Measurements from ENCODE around the gene CCDC191. TPM values are rescaled to one million over a fixed set of nuclear protein-coding genes. Genes with fewer than 3 reads are reported as not detected.

CCDC191 gene
- total RNA-seq, 3 donors from 2014 or later, result 3.9 to 6.2 (median 5.0) TPM

DNA sequence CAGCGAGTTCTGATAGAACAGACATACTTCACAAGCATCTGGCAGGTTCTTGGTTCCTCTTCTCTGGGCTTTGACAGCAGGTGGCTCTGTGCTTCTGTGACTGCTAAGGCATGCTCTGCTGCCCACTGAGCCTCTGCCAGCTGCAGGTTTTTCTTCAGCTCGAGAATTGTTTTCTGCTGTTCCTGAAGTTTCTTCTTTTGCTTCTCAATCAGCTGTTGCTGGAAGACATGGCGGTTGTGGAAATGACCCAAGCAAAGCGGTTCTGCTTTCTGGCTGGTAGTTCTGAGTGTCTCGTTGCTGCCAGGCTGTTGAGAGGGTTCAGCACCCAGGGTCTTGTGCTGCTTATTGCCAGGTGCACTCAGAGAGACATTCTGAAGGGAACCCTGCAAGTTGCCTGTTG lies 50.8 kb downstream of the CCDC191 start:
- TF ChIP-seq, protein P1, sequence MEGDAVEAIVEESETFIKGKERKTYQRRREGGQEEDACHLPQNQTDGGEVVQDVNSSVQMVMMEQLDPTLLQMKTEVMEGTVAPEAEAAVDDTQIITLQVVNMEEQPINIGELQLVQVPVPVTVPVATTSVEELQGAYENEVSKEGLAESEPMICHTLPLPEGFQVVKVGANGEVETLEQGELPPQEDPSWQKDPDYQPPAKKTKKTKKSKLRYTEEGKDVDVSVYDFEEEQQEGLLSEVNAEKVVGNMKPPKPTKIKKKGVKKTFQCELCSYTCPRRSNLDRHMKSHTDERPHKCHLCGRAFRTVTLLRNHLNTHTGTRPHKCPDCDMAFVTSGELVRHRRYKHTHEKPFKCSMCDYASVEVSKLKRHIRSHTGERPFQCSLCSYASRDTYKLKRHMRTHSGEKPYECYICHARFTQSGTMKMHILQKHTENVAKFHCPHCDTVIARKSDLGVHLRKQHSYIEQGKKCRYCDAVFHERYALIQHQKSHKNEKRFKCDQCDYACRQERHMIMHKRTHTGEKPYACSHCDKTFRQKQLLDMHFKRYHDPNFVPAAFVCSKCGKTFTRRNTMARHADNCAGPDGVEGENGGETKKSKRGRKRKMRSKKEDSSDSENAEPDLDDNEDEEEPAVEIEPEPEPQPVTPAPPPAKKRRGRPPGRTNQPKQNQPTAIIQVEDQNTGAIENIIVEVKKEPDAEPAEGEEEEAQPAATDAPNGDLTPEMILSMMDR (IDR thresholded peaks at IDR 0.05), result no peak
- Histone ChIP-seq H3K9me3 (no peaks in the 10 kb centered on the region), H3K36me3 (ENCODE audit: low read depth) (no peaks in the 10 kb centered on the region), H3K4me1 (ENCODE audit: low read depth) (no peaks in the 10 kb centered on the region), H3K4me3 (no peak overlapping the region)
- DNase-seq, result no peak
- intact Hi-C loops (cut with DNase I, micrococcal nuclease), result no loop called here
- peak; percentile 70 for ATAC-seq

DNA sequence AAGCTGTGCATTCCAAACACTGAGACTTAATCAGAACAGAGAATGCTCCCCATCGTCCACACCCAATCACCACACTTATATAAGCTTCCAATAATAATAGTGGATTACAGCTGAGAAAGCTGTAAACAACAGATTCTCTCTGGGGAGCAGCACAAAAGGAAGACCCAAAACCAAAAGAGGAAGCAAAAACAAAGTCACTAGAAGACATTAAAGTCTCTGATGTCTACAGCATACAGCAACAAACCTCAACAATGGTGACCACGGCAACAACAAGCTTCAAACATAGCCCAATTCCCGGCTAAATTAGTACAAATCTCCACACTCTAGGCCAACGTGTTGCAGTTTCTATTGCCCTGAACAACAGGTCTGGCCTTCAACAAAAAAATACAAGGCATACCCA lies 70.8 kb downstream of the CCDC191 start:
- Histone ChIP-seq H3K4me3 (no peak overlapping the region), H3K9me3 (no peaks in the 10 kb centered on the region), H3K36me3 (ENCODE audit: low read depth) (no peaks in the 10 kb centered on the region), H3K4me1 (ENCODE audit: low read depth) (no peaks in the 10 kb centered on the region)
- ATAC-seq, result peak; percentile 49
- intact Hi-C loops (cut with DNase I, micrococcal nuclease), result no loop called here
- no peak for DNase-seq
- TF ChIP-seq, protein P1 (IDR thresholded peaks at IDR 0.05), result no peak

DNA sequence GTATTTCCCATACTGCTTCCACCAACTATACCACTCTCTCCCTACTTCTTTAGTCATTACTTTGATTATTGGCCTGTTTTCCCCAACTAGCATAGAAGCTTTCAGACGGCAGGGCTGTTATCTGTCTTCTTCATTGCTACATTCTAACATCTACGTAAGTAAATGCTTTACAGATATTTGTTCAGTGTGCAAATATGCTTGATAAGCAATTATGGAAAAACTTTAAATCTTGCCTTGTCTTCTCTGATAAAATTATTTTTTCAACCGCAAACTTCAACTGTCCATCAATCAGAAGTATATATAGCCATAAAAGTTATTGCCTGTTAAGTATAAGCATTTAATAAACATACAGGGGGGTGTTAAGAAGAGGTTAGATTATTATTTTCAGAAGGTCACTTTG lies 72.8 kb downstream of the CCDC191 start:
- DNase-seq, result no peak
- H3K36me3 ChIP-seq (ENCODE audit: low read depth), result no peaks in the 10 kb centered on the region
- intact Hi-C loops (cut with DNase I, micrococcal nuclease), result no loop called here
- ATAC-seq, result no peak
- H3K4me1 ChIP-seq (ENCODE audit: low read depth), result no peaks in the 10 kb centered on the region
- TF ChIP-seq, protein P1 (IDR thresholded peaks at IDR 0.05), result no peak
- H3K4me3 ChIP-seq, result no peak overlapping the region
- no peaks in the 10 kb centered on the region for H3K9me3 ChIP-seq

DNA sequence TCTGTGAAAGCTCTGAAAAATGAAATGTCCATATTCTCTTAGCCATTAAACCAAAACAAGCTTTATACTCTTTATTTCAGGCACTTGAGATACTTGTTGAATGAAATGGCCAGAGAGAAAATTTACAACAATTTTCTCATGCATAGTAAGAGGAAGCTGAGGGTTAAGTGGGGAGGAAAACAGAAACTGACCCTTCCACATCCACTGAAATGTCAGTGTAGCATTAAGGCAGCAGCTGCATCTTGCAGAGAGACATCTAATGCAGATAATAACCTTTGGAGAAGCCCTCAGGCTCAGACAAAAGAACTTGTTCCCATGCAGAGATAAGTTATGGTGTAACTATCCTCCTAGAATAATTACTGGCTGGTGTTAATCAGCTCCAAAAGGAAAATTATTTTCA lies 74.5 kb downstream of the CCDC191 start:
- no peak overlapping the region for H3K4me3 ChIP-seq
- TF ChIP-seq, protein P1 (IDR thresholded peaks at IDR 0.05), result no peak
- no peaks in the 10 kb centered on the region for H3K4me1 ChIP-seq (ENCODE audit: low read depth)
- no peak for ATAC-seq
- H3K9me3 ChIP-seq, result no peaks in the 10 kb centered on the region
- no peaks in the 10 kb centered on the region for H3K36me3 ChIP-seq (ENCODE audit: low read depth)
- intact Hi-C loops (cut with DNase I, micrococcal nuclease), result no loop called here
- DNase-seq, result no peak

DNA sequence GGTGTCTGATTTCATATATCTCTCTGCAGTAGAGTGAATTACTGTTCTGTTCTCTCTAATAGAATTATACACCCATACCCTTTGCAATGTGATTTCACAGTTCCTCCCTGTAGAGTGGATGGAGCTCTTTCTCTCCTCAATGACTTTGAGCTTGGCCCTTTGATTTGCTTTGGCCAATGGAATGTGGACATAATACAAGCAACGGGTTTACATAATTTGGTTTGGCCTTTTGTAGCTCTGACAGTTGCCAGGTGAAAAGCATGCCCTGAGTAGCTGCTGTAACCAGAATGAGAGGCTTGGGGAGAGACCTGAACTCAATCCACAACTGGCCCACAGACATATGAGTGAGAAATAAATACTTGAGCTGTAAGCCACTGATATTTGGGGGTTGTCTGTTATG lies 76.4 kb downstream of the CCDC191 start:
- Histone ChIP-seq H3K4me1 (ENCODE audit: low read depth) (no peaks in the 10 kb centered on the region), H3K36me3 (ENCODE audit: low read depth) (no peaks in the 10 kb centered on the region), H3K9me3 (no peaks in the 10 kb centered on the region), H3K4me3 (no peak overlapping the region)
- intact Hi-C loops (cut with DNase I, micrococcal nuclease), result no loop called here
- DNase-seq (no peak), ATAC-seq (no peak)
- TF ChIP-seq, protein P1 (IDR thresholded peaks at IDR 0.05), result no peak

DNA sequence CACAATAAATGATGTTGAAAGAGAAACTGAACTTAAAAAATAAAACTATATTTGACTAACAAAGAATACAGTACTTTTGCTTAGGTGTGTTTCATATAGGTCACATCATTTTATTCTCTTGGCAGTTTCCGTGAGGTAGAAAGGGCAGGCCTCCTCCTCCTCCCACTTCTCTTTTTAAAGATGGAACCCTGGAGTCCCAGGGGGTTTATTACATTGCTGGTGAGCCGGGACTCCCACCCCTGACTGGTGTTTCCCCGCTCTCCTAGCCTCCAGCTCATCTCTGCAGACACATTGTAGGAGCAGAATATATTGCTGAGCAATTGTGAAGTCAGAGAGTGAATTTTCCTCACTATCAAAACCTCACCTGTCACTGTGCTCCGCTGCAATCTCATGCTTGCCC lies 78.5 kb downstream of the CCDC191 start:
- H3K36me3 ChIP-seq (ENCODE audit: low read depth), result no peaks in the 10 kb centered on the region
- intact Hi-C loops (cut with DNase I, micrococcal nuclease), result no loop called here
- H3K9me3 ChIP-seq, result peaks cover 11% of the 10 kb centered on the region
- TF ChIP-seq, protein P1 (IDR thresholded peaks at IDR 0.05), result no peak
- H3K4me1 ChIP-seq (ENCODE audit: low read depth), result no peaks in the 10 kb centered on the region
- DNase-seq (no peak), ATAC-seq (no peak)
- H3K4me3 ChIP-seq, result no peak overlapping the region

Data from mucosa of descending colon (tissue), 3 donors.